GM21786 (cell line): ENCODE measurements around the gene ARL4C.

ENCODE experiments used
- ATAC-seq: cut with Tn5 transposase; IDR thresholded peaks from one replicate; pipeline ENCODE4 v1.9.1; 2021; ENCODE audit not compliant: unreplicated experiment

The ARL4C gene

DNA sequence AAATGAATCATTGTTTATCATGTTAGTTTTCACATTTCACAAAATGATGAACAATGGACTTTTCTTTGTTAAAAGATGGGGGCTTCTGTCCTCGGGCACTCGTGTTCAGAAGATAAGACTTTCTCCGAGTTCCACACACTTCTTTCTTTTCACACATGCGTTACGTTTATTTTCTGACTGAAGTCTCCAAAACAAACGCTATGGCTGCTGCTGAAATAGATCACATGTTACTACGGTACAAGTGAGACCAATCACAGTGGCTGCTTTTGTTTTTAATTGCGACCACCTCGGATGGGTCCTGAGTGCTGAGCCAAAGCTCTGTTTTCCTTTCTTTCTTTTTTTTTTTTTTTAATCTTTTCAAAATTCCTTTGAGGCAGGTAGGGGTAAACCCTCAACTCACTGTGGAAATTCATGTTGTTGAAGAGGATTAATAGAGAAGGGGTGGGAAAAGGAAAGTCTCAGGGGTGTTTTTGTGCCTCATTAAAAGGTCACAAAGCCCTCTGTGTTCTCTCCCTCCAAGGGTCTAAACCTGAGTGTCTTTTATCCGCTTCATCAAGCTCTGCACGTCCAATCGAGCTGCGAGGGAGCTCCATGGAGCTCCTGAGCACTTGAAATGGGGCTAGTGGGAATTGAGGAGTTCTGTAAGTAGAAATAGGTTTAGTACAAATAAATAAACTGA lies 48.2 kb downstream of the ARL4C start:
- no peak for ATAC-seq

DNA sequence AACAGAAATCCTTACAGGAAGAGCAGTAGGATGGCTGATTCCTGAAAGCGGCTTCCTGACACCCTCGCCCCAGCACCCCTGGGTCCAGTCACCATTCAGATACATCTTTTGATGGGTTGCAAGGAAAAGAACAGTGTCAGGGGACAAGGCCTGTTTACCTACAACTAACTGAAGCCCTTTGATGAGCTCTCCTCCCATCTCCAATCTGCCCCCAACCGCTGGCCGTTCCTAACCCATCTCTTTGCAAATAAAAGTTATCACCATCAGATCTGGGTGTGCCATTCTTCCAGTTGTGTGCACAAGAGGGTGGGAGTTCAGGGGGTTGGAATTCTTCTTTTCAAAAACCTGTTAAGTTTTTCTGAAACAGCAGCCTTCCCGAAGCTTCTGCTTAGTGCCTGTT lies 48.9 kb downstream of the ARL4C start:
- ATAC-seq = no peak

DNA sequence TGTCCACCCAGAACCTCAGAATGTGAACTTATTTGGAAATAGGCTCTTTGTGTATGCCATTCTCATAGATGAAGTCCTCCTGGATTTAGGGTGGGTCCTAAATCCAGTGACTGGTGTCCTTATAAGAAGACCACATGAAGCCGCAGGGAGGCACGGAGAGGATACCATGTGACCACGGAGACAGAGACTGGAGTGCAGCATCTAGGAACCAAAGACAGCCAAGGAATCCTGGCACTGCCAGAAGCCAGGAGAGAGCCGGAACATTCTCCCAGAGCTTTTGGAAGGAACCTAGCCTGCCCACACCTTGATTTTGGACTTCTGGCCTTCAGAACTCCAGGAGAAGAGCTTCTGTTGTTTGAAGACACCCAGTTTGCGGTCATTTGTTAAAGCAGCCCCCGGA lies 49.7 kb downstream of the ARL4C start:
- ATAC-seq = no peak

DNA sequence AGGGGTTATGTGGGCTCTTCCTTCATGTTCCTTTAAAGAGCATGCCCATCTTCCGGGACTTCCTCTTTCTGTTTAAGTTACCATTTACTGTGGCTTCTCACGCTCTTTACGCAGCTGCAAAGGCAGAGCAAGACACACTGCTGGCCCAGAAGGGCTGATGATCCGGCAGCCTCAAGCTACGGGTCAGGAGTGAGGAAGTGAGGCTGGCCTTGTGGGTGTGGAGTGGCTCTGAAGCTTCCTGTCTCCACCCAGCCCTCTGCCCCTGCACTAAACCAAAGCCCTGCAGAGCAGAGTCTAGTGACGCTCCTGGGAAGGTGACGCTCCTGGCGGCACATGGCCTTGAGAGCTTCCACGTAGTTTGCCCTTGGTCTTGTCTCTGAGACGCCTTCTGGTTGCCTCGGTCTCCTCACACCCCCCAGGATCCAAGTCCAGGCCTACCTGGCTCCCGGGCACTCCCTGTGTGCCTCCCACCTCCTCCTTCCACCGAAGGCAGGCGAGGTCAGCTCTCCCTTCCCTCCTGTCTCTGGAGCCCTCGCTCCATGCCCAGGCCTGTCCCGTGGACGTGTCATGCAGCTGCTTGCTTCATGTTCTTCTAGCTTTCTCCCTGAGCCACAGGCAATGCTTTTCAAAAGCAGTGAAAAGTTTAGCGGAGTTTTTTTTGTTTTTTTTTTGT lies 50.3 kb downstream of the ARL4C start:
- ATAC-seq = peak; percentile 92

DNA sequence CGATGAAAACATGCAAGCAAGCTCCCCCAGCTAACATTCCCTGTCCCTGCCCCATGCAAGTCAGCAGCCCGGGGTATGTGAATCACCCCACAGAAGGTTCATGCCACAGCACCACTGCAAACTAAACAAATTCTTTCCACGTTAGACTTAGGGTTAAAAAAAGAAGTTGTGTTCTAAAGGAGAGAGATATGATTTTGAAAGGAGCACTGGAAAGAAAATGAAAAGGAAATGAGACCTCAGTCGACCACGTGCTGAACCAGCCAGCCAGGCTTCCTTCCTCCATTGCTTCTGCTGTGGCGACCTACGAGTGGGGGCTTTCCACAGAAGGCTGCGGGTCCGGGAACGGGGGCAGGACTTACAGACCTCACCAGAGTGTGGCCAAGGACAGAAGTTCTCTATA lies 52.0 kb downstream of the ARL4C start:
- no peak for ATAC-seq

DNA sequence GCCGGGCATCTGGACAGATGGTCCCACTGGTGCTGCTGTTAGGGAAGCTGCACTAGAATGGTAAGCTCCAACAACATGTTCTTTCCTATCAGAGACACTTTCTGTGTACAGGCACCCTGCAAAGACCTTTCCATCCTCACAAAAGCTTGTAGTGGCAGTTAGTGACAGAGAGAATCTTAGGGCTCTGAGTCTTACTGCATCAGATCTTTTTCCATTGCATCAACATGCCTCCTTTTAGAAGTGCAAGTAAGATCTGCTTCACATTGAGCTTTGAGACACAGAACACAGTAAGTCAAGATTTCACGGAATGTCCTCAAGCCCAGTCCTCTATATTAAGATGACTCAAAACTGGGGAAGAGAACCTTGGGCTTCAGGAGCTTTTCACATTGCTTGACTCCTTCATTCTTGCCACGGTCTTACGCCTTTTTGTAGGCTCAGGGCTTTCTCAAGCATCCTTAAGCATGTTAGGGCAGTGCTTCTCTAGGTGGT lies 52.6 kb downstream of the ARL4C start:
- ATAC-seq = no peak
